ENCODE data around the gene RNF207. TPM values are rescaled to one million over a fixed set of nuclear protein-coding genes. Genes with fewer than 3 reads are reported as not detected.

RNF207 gene
- total and polyA plus RNA-seq, 2 donors (not counting 1 experiment from before 2014, with no cell fraction given): 2.6 to 17.2 TPM

DNA sequence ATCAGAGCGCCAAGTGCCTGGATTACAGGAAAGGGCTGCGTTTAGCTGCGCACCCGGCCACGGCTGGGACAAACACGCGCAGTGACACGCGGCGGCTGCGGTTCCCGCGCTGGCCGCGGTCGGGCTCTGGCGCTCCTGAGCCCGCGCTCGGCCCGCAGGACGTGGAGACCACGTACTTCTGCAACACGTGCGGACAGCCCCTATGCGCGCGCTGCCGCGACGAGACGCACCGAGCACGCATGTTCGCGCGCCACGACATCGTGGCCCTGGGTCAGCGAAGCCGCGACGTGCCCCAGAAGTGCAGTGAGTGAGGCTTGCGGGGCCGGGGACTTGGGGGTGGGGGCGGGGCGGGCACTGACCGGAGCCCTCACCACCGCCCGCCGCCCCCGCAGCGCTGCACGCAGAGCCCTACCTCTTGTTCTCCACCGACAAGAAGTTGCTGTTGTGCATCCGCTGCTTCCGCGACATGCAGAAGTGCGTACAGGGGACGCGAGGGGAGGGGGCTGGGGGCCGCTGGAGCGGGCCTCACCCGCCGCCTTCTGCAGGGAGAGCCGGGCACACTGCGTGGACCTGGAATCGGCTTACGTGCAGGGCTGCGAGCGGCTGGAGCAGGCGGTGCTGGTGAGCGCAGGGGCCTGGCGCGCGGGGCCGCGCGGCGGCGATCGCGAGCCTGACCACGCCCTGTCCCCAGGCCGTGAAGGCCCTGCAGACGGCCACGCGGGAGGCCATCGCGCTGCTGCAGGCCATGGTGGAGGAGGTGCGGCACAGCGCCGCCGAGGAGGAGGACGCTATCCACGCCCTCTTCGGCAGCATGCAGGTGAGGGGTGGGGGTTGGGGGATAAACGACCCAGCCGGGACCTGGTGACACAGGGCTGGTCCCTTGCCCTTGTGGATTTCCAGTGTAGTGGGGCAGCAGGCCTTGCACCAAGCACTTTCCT is 3.1 kb downstream of the RNF207 start:
- Histone ChIP-seq H4K20me1 (ENCODE audit: control insufficient read depth, extremely low read depth, insufficient read depth, low read length) (no peaks in the 10 kb centered on the region), H3K4me2 (ENCODE audit: extremely low read depth, insufficient read depth, low read length) (peak overlapping the region; percentile 35), H3K4me1 (ENCODE audit: control insufficient read depth, extremely low read depth, insufficient read depth, low read length) (peaks cover 3% of the 10 kb centered on the region), H3K27me3 (ENCODE audit: control insufficient read depth, insufficient read depth, low read length) (no peaks in the 10 kb centered on the region), H3K4me3 (replicated peaks in 1 of 4; ENCODE audit: control extremely low read depth in 1 of 4, insufficient read depth in 1 of 4, low read depth in 3 of 4, low read length in 4 of 4) (peak overlapping the region in 3 of 4 experiments; percentile 23 to 47 (median 33)), H3K27ac (ENCODE audit: insufficient read depth, low read length) (no peak overlapping the region), H3K9me3 (ENCODE audit: control insufficient read depth, insufficient read depth, low read depth, low read length) (no peaks in the 10 kb centered on the region), H3K79me2 (ENCODE audit: control insufficient read depth, insufficient read depth, low read length) (no peaks in the 10 kb centered on the region), H3K9ac (ENCODE audit: insufficient read depth, low read length) (no peak overlapping the region), H3K36me3 (ENCODE audit: control insufficient read depth, insufficient read depth, low read length) (no peaks in the 10 kb centered on the region), H2AFZ (ENCODE audit: low read length) (peak overlapping the region; percentile 84)
- DNase-seq (ENCODE audit: low read depth in 2 of 2): peak; percentile 50
- TF ChIP-seq, protein P1, sequence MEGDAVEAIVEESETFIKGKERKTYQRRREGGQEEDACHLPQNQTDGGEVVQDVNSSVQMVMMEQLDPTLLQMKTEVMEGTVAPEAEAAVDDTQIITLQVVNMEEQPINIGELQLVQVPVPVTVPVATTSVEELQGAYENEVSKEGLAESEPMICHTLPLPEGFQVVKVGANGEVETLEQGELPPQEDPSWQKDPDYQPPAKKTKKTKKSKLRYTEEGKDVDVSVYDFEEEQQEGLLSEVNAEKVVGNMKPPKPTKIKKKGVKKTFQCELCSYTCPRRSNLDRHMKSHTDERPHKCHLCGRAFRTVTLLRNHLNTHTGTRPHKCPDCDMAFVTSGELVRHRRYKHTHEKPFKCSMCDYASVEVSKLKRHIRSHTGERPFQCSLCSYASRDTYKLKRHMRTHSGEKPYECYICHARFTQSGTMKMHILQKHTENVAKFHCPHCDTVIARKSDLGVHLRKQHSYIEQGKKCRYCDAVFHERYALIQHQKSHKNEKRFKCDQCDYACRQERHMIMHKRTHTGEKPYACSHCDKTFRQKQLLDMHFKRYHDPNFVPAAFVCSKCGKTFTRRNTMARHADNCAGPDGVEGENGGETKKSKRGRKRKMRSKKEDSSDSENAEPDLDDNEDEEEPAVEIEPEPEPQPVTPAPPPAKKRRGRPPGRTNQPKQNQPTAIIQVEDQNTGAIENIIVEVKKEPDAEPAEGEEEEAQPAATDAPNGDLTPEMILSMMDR (conservative IDR thresholded peaks at IDR 0.05 in 1 of 2, IDR thresholded peaks at IDR 0.05 in 1 of 2; ENCODE audit: low read depth in 1 of 2, low read length in 2 of 2): peak; percentile 37 to 49
- no peak for TF ChIP-seq EZH2 (IDR thresholded peaks at IDR 0.05; ENCODE audit: low read length, missing control alignments)

DNA sequence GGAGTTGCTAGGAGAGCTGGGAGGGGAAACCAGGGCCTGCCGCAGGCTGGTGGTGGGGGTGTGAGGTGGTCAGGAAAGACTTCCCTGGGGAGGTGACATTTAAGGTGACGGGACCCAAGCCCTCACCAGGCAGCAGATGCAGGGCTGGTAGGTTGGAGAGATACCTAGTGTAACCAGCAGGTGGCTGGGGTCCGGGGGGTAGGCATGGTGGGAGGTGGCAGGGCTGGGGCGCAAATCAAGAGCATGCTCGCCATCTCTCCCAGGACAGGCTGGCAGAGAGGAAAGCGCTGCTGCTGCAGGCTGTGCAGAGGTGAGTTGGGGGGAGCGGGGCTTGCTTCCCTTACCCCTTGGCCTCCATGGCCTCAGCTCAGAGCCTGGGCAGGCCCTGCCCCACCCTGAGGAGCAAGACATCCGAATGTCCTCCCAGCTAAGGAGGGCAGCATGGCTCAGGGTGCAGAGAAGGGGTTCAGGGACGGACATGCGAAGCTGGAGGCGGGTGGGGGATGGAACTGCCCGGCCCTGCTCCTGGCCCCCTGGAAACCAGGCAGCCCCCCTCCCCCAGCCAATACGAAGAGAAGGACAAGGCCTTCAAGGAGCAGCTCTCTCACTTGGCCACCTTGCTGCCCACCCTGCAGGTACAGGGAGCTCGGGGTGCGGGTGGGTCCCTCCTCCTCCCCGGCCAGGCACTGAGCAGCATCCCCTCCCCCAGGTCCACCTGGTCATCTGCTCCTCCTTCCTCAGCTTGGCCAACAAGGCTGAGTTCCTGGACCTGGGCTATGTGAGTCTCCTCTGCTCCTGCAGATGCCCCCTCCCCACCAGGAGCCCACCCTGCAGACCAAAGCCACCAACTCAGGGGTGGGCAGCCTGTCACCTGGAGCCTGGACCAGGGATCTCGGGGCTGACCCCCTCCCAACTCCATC is 4.0 kb downstream of the RNF207 start:
- H3K4me1 ChIP-seq (ENCODE audit: control insufficient read depth, extremely low read depth, insufficient read depth, low read length): peaks cover 1% of the 10 kb centered on the region
- no peaks in the 10 kb centered on the region for H3K27me3 ChIP-seq (ENCODE audit: control insufficient read depth, insufficient read depth, low read length)
- peak overlapping the region; percentile 23 for H3K4me2 ChIP-seq (ENCODE audit: extremely low read depth, insufficient read depth, low read length)
- no peaks in the 10 kb centered on the region for H3K79me2 ChIP-seq (ENCODE audit: control insufficient read depth, insufficient read depth, low read length)
- no peaks in the 10 kb centered on the region for H4K20me1 ChIP-seq (ENCODE audit: control insufficient read depth, extremely low read depth, insufficient read depth, low read length)
- no peaks in the 10 kb centered on the region for H3K9me3 ChIP-seq (ENCODE audit: control insufficient read depth, insufficient read depth, low read depth, low read length)
- no peak overlapping the region for H3K9ac ChIP-seq (ENCODE audit: insufficient read depth, low read length)
- no peak overlapping the region for H2AFZ ChIP-seq (ENCODE audit: low read length)
- DNase-seq (ENCODE audit: low read depth in 2 of 2): no peak
- H3K4me3 ChIP-seq (replicated peaks in 1 of 4; ENCODE audit: control extremely low read depth in 1 of 4, insufficient read depth in 1 of 4, low read depth in 3 of 4, low read length in 4 of 4): peak overlapping the region in 3 of 4 experiments; percentile 23 to 47 (median 33)
- TF ChIP-seq EZH2 (IDR thresholded peaks at IDR 0.05; ENCODE audit: low read length, missing control alignments): no peak
- TF ChIP-seq, protein P1 (conservative IDR thresholded peaks at IDR 0.05 in 1 of 2, IDR thresholded peaks at IDR 0.05 in 1 of 2; ENCODE audit: low read depth in 1 of 2, low read length in 2 of 2): peak in 1 of 2 donors; percentile 23
- H3K27ac ChIP-seq (ENCODE audit: insufficient read depth, low read length): no peak overlapping the region
- H3K36me3 ChIP-seq (ENCODE audit: control insufficient read depth, insufficient read depth, low read length): no peaks in the 10 kb centered on the region
